G401 (cell line): ENCODE measurements around the gene KCNQ5. TPM values are rescaled to one million over a fixed set of nuclear protein-coding genes. Genes with fewer than 3 reads are reported as not detected.

Source experiments
- DNase-seq: peaks from one replicate; pipeline ENCODE4 v3.0.0-alpha.2; 2015; ENCODE audit warnings: low spot score
- in situ Hi-C: cut with HindIII; loops from 2 replicates; pipeline ENCODE4 v1.10.0; 2016; ENCODE audit warnings: low sequenced_read_pairs, mixed read lengths
- total RNA-seq: library from RNA; depleted of rRNA; stranded (reverse); fragments of >200 nt; shearing (Covaris generic); gene quantifications from 2 replicates; pipeline ENCODE4 v1.2.3, GENCODE V29; 2014

KCNQ5 gene
- total RNA-seq, 1 experiment from 2014 or later, result not detected

DNA sequence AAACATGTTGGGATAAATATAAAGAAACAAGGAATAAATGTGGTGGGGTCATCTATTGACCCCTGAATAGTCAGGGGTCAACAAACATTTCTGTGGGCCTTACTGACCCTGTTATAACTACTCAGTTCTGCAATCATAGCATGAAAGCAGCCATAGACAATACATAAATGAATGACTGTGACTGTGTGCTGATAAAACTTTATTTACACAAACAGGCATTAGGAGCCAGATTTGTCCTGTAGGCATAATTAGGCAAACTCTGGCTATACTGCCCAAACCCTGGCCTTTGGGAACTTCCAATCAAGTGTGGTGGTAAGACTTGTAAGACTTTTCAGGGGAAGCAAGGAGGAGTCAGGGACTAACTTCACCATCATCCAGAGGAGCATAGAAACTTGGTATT, 380.7 kb downstream of the KCNQ5 start:
- no peak for DNase-seq
- in situ Hi-C loops, result no loop called here

DNA sequence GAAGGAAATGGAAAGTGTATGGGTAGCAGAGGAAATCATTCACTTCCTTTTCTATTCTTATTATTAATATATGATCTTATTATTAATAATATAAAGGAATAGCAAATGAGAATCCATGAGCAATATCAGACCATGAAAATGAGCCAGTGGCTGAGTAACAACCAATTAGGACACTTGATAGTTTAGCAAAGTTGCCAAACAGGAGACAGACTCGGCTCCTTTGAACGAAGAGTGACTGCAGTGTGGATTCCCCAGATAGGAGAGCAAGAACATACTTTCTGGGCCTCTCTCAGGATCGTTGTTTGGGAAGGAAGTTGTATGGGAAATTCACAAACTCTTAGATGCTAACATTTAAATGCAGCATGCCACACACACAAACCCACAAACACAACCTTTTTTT, 381.4 kb downstream of the KCNQ5 start:
- DNase-seq, result no peak
- in situ Hi-C loops, result no loop called here

DNA sequence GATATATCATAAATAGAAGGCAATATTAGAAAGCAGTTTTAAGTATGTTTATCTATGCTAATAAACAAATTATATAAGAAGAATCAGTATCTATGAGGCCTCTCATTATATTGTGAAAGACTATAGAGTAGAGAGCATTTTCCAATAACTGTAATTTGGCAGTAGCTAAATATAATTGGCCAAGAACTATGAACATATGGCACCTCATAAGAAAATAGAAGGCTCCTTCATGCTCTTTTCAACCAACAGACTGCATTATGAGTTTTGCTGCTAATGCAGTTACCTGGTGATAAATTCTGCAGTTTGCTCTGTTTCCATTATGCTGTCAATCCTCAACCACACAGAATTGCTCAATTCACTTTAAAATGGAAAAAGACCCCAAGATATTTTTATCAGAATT, 382.4 kb downstream of the KCNQ5 start:
- no peak for DNase-seq
- in situ Hi-C loops, result no loop called here

DNA sequence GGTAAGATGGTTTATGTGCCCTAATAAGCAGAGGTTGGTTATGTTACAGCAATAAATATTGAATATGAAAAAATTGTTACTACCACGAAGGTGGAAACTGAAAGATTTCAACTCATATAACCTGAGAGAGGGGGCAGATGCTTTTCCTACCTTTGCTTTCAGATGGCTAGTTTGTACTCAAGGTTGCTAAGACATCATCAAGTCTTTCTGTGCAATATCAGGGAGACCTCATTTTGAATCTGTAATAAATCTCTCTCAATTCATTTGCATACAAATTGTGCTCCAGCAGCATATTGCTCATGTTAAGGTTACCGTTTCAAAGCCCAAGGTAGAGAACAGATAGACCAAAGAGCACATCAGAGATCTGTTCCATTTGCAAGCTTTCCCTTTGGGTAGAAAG, 383.0 kb downstream of the KCNQ5 start:
- in situ Hi-C loops, result no loop called here
- no peak for DNase-seq

DNA sequence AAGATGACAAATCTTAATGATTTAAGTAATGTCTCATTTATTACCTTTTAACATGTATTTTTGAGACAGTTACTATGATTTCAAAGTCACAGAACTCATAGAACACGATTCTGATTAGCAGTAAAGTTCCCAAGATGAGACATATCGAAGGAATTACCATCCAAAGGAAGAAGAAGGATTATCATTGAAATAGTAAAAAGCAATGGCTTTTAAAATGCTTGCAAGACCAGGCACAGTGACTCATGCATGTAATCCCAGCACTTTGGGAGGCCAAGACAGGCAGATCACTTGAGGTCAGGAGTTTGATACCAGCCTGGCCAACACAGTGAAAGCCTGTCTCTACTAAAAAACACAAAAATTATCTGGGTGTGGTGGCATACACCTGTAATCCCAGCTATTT, 384.3 kb downstream of the KCNQ5 start:
- in situ Hi-C loops, result no loop called here
- DNase-seq, result no peak

DNA sequence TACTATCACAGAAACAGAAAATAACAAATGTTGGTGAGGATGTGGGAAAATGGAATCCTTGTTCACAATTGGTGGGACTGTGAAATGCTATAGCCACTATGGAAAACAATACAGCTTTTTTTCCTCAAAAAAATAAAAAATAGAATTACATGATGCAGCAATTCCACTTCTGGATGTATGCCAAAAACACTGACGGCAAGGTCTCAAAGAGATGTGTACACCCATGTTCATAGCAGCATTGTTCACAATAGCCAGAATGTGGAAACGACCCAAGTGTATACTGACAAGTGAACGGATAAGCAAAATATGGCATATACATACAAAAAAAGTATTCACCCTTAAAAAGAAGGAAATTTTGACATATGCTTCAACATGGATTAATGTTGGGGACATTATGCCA, 390.1 kb downstream of the KCNQ5 start:
- in situ Hi-C loops, result no loop called here
- DNase-seq, result no peak

DNA sequence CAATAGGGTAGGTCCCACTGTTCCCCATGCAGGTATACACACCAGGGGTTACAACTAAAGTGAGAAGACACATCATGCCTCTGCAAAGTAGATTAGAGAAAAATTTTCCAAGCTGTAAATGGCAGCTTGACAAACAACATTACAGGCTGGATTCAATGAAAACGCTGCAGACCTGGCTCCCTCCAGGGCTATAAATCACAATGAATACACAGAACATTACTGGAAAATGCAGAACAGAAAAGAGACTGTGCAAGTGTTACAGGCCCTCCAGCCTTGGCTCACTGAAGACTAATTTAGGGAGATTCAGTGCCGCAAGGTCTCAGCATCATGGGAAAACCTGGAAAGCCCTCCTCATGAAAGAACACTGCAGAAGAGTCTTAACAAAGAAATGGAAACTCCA, 395.6 kb downstream of the KCNQ5 start:
- in situ Hi-C loops, result no loop called here
- no peak for DNase-seq

DNA sequence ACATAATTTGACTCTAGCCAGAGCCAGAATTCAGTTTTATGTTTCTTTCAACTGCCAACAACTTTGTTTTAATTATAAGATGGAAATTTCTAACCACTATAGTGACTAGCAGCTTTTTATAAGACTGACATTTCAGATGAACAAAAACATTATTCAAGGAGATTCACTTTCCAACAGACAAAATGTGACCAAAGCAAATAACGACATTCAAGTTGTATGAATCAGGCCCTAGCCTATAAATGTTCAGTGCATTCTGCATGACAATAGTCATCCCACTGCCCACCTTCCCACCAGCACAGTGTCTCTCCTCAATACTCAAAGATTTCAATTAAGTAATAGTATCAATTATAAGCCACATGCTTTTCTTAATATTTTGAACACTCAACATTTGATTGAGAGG, 402.7 kb downstream of the KCNQ5 start:
- in situ Hi-C loops, result no loop called here

DNA sequence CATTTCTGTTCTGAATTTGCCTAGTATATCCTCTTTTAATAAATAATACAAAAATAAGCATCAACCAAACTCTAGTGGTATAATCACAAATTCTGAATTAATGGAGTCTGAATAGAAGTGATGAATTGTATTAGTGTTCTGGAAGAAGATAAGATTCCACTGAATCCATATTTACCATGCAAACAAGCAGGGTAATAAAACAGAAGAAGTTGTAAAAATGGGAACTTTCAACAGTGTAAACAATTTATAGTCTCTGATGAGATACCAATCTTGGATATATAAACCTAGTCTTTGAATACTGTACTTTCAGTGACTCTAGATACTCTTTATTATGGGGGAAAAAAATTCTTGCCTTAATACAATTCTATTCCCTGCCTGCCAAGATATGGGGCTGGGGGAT, 405.8 kb downstream of the KCNQ5 start:
- in situ Hi-C loops, result no loop called here
- DNase-seq, result no peak

More for the DNA sequence above, 402.7 kb downstream of the KCNQ5 start:
- DNase-seq, result no peak

DNA sequence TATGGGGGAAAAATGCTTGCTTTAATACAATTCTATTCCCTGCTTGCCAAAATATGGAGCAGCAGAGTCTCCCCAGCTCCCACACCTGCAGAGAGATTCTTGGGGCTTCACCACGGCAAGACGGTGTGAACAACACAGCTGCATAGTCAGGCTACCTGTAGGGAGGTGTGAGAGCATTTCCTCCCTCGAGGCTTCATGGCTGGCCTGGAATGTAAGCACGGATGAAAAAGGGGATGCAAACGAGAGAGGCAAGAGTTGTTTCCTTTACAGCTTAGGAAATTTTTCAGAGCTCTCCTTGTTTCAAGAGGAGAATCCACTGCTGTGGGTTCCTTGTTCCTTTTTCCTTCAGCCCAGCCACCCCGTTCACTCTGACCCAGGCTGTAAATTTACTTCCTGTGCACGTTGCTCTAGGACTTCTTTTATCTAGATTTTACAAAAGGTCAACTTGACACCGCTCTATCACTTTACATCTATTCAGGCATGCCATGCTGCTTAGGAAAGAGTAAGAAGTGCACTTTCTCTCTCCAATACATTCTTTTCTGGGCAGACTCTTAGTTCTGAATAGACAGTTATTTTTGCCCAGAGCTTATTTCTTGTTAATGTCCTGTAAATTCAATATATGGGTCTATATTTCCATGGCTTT, 406.4 kb downstream of the KCNQ5 start:
- in situ Hi-C loops, result no loop called here
- DNase-seq, result no peak

DNA sequence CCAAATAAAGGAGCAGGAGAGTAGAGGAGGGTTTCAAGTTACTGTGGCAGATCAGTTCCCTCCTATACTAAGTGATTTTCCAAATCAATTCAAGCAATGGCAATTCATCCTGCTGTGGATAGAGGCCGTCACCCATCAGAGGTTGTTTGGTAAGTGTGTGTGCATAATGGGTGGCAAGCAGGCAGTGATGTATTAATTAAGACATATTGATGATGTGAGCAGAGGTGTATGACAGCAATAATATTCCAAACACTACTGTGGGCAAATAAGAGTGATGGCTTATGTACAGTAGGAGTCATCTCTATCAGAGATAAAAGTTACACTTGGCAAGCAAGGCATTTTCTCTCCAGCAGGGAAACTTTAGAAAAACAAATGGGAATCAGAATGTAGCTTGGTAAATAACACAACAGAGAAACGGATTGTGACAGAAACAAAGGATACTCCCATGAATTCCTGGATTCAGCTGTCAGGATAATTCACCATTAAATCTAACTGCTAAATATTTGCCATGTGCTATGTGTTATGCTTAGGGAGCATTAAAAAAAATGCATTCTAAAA, 407.1 kb downstream of the KCNQ5 start:
- no peak for DNase-seq

DNA sequence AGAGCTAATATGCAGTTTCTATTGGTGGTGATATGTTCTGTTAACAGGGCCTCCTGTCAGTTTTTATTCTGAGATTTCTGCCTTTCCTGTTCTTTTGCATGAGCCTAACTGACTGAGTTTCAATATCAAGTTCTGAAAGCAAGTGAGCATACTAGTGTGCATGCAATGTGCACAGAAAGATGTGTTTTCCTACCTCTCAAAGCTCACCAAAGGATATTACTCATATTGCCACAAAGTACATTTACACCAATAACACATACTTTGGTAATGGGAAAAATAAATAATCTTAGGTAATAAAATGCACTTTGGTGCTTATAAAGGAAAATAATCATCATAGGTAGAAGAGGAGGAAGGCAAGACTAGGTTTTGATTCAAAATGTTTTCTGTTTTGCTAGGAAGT, 408.4 kb downstream of the KCNQ5 start:
- in situ Hi-C loops, result no loop called here
- DNase-seq, result no peak

More for the DNA sequence above, 407.1 kb downstream of the KCNQ5 start:
- in situ Hi-C loops, result no loop called here

DNA sequence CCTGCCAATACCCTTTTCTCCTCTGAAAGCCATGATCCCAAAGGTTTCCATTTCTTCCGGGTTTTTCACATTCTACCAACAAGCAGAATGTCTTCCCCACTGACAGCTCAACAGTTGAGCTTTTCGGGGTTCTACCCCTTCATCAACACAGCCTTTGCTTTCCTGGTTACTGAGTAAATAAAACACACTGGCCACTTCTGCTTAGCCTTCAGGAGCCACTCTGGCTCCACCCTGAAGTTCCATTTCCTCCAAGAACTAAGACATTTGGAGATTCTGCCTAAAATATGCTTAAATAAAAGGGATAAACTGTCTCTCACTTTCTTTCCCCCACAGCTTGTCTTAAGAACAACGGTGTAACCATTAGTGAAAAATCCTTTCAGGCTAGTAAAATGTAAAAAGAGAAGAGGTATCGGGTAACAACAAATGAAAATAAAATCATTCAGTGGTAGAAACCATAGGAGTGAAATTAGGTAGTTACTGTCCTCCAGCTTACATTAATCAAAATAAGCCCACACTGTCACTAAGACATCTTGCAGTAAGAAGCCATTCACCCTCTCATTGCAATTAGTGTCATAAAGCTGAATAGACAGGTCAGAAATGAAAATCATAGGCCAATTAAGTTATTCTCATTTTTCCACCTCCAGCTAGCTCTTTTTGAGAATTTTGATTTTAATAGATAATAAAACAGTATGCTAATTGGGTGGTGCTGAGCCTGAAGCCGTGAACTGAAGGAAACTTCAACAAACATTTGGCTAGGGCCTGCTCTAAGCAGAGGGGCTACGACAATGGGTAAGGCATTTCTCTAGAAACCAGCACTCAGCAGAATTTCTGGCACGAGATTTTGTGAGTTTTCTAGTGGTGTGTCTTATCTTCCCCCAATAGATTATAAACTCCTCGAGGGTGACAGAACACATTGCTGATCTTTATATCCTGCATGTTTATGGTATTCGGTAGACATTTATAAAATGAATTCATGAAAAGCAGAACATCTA, 409.2 kb downstream of the KCNQ5 start:
- no peak for DNase-seq
- in situ Hi-C loops, result no loop called here

DNA sequence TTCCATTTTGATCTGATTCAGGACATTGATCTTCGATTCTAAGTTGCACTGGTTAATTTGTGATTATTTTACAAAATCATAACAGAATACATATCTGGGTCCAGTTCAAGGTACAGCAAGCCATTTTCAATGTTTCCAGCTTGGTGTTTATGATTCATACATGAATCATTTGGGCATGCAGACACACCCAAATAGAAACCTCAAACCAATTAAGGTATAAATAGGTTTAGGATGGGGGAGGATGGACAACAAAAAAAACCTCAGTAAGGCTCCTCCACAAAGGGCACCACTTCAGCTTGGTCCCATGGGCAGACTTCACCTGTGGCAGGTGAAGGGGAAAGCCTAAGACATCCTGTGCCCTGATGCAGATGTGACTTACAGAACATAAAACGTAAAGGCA, 410.7 kb downstream of the KCNQ5 start:
- DNase-seq, result no peak
- in situ Hi-C loops, result no loop called here

DNA sequence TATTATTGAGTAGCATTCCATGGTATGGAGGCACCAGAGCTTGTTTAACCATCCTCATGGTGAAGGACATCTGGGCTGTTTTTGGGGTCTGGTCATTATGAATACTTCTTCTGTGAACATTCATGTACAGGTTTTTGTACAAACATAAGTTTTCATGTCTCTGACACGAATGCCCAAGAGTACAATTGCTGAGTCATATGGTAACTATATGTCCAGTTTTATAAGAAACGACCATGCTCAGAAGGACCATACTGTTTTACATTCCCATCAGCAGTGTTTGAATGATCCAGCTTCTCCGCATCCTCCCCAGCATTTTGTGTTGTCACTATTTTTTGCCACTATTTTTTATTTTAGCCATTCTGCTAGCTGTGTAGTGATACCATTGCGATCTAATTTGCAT, 414.8 kb downstream of the KCNQ5 start:
- DNase-seq, result no peak
- in situ Hi-C loops, result no loop called here

DNA sequence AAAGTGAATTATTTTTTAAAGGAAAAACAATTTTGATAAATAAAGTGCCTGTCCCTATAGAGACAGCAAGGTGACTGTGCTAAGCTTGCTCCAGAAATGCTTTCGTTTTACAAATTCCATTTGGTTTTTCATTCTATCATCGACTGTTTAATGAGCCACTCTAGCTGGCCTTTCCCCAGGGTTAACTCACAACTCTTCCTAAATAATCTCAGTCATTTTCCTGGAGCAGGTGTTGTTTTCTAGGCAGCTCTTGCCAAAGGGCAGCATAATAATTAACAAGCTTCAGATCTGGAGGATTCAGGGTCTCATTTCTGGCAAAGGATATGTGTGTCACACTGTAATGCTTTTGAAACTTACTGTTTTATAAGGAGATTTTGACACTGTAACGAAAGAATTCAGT, 419.2 kb downstream of the KCNQ5 start:
- DNase-seq, result no peak
- in situ Hi-C loops, result no loop called here

DNA sequence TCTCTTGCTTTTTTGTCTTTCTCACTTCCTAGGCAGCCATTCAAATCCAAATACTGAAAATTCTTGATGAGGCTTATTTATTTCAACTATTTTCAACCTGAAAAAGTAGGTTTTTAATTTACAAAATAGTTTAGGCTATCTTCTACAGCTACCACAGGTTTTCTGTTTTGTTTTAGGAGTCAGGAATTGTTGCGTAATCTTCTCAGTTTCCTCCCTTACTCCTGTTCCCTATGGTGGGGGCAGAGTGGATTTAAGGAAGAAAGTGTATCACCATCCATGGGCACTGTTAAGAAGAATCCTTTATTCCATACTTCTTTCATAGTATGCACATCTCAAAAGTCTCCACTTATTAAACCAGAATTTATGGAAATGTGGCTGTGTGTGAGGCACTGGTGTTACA, 421.0 kb downstream of the KCNQ5 start:
- DNase-seq, result no peak
- in situ Hi-C loops, result no loop called here

DNA sequence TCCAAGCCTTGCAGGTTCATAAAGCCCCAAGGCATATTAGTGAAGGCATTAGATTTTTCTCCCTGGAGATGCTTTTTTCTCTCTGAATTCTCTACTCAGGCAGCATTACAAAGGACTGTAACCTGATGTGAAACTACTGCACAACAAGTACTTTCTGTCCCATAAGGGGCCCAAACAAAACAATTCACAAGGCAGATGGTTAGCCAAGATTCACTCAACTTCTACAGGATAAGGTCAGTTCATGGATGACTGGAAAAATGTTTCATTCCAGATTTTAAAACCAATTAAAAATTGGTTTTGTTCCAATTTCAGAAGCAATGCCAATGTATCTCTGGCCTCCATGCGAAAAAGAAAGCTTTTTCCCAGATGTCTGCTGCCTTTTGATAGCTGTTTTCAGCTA, 421.6 kb downstream of the KCNQ5 start:
- no peak for DNase-seq
- in situ Hi-C loops, result no loop called here

DNA sequence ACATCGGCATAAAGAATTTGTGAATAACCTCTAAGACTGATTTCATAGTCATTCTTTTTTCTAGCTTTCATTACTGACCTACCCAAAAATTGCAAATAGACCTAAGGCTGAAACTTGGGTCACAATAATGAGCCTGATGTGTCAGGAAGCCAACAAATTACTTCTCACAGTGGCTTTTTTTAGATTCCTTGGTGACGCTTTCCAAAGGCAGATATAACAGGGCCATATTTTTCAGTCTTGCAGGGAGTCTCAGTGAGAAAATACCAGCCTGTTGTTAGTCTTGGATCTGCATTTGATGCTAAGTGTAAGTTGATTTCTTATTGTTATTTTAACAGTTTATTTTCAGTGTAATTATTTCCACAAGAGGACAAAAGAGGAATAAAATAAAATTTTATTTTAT, 423.7 kb downstream of the KCNQ5 start:
- in situ Hi-C loops, result no loop called here
- DNase-seq, result no peak

DNA sequence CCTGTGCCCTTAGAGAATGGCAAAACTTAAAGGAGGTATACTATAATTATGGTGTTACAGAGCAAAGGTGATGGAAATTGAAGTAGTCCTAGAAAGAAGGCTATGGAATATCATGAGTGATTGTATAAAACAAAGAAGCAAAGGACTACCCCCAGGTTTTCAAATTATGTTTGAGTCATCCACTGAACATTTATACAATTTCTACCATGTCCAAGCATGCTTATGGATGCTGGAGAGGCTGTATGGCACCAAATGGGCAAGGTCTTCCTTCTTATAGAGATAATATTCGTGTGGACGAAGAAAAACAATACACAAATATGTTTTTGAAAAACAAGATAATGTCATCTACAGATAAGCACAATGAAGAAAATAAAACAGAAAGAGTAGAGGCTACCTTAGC, 425.9 kb downstream of the KCNQ5 start:
- DNase-seq, result no peak
- in situ Hi-C loops, result no loop called here
